GM18951 (cell line): ENCODE results near the gene TTC34.

Source experiments
- POLR2A ChIP-seq: IDR thresholded peaks from 4 replicates; pipeline ENCODE4 v1.6.1; 2011; ENCODE audit warnings: mild to moderate bottlenecking; ENCODE audit not compliant: insufficient read length, insufficient read depth; ENCODE audit errors: extremely low read depth
- in situ Hi-C: fragments of 300-500 bp; cut with MboI; formaldehyde crosslinking; loops from one replicate; pipeline ENCODE4 v1.12.0; 2022; ENCODE audit warnings: low sequenced_read_pairs, mixed read lengths, inconsistent platforms; ENCODE audit not compliant: unreplicated experiment

The TTC34 gene

DNA sequence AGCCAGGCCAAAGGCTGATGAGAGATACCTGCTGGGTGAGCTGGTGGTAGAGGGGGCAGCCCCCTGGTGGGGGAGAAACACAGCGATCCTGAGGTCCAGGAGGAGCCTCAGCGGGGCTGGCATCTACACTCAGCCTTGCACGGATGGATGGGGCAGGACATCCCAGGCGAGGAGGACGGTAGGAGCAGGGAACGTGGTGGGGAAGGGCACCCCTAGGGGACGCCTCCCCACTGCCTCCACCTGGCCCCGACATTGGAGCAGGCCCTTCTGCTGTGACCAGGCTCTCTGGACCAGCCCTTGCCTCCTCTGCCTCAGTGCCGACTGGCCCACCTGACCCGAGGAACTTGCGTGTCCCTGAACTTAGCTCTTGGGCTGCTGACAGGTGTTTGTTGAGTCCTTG is 162.3 kb downstream of the TTC34 start:
- no peak for TF ChIP-seq POLR2A
- in situ Hi-C loops: no loop called here

DNA sequence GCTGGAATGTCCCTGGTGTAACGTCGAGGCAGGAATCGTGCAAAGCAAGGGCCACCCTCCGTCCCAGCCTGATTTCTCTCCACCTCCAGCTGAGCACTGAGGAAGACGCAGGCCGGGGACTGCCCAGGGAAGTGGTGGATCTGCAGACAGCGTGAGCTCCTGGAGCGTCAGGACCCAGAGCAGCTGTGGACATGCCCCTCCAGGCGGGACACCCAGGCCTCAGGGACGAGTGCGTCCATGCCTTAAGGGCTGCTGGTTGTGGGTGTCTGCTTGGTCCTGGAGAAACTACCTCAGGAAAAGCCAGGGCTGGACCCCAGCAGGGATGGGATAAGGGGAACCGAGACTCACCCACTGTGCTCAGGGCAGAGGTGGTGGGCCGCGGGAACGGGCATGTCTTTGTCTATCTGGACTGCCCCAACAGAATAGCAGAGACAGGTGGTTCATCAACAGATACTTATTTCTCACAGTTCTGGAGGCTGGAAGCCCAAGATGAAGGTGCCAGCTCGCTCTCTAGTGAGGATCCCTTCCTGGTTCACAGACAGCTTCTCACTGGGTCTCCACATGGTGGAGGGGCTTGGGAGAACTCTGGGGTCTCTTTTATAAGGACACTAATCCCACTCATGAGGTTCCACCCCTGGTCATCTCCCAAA is 162.9 kb downstream of the TTC34 start:
- in situ Hi-C loops: no loop called here
- no peak for TF ChIP-seq POLR2A

DNA sequence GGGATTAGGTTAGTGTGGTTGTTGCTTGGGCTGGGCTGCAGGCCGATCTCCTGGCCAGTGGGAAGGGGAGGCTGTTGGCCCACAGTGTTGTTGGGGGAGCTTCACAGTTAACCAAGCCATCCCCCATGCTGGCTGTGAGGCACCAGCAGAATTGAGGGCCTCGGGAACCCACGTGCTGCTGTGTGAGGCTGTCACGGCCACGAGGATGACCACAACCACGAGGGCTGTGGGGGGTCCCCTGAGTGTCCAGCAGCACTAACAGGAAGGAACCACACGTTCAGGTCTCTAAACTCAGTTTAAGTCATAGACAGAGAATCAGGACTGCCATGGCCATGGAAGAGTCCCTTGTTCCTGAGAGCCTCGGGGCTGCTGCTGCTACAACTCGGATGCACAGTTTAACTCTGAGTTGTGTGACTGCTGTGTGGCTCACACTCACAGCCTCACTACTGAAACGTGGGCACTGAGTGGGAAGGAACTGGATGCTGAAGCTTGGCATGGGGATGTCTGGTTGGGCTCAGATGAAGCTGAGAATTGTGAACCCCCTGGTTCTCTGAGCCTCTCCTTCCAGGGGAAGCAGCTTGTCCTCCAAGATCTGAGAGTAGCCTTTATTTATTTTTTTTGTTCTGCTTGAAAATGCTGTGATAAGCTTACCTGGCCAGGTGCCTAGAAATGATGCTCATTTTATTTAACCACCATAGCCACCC is 163.9 kb downstream of the TTC34 start:
- in situ Hi-C loops: no loop called here

DNA sequence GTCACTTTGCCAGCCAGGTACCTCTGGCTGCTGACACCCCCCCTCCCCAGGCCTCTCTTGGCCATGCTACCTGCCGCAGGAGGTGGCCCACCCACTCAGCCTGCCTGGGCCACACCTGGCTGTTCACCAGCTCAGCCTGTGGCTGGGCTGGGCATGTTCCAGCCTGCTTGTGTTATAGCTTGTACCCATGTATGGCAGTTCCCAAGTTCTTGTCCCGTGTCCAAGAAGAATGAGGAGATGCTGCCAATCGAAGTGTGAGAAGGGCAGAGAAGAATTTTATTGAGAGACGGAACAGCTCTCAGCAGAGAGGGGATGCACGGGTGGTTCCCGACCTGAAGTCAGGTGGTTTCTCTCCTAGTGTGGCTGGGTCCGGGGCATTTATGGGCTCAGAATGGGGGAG is 164.8 kb downstream of the TTC34 start:
- TF ChIP-seq POLR2A: no peak
- in situ Hi-C loops: no loop called here

More for the DNA sequence above, 163.9 kb downstream of the TTC34 start:
- TF ChIP-seq POLR2A: no peak

DNA sequence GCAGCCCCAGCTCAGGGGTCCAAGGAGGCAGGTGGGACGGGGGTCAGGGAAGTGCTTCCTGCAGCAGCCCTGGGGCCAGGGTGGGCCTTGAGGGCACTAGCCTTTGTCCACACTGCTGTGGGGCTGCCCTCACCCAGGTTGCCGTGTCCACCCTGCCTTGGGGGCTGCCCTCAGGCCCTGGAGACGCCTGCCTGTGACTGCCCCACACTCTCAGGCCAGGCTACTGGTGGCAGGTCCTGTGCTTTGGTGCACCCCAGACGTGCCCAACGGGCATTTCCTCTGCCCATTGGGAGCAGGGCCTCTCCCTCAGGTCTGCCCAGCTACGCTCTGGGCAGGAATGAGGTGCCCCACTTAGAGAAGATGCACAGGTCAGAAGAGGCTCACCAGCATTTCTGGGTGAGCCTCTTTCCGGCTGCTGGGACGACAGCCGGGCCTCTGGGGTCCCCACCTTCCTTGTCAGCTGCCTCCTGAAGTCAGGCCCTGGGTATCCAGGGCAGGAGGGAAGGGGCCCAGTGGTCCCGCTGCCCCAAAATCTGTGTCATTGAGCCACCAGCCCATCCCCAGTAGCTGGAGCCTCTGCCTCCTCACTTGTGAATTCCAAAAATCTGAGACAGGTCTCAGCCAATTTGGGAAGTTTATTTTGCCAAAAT is 166.0 kb downstream of the TTC34 start:
- in situ Hi-C loops: no loop called here
- no peak for TF ChIP-seq POLR2A

DNA sequence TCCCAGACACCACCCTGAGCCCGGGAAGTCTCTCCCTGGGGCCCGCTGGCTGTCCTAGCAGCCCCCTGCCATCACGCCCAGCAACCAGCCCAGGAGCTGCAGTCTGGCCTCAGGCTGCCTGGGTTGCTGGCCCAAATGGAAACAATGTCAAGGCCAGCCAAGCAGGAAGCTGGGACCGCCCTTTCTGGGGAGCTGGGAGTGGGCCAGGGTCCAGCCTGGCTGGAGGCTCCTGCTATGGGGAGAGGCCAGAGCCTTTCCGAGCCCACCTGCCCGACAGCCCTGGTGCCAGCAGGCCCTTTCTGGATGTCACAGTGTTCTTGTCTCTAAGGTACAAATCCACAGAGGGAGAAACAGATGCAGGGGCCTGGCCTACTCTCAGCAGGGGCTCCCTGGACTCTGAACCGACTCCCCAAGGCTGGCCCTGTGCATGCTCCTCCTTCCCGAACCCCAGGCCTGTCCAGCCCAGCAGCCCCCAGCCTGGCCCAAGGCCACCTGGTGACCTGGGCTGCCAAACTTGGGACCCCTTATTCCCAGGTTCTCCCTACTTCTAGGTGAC is 167.5 kb downstream of the TTC34 start:
- in situ Hi-C loops: no loop called here
- TF ChIP-seq POLR2A: no peak

DNA sequence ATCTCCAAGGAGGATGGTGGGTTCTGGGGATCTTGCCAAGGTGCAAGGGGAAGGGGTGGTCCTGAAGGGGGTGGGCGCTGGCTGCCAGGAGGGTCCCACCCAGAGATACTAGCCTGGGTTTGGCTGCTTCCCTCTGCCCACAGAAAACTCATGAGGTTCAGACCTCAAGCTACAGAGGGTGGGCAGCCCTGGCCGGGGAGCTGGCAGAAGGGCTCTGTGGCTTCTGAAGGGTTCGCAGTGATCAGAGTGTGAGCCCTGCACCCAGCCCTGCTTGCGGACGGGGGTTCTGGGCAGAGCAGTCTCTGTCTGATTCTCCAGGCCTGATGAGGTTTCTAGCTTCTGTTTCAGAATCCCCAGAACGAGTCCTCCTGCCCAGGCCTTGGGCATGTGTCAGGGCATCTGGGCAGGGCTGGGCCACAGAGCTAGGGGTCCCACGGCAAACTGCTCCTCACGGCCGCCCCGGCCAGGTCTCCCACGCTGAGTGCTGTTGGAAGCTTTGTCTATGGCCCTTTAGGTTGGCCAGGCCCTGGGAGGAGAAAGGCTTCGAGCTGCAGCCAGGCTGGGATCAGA is 168.0 kb downstream of the TTC34 start:
- TF ChIP-seq POLR2A: no peak
- in situ Hi-C loops: no loop called here

DNA sequence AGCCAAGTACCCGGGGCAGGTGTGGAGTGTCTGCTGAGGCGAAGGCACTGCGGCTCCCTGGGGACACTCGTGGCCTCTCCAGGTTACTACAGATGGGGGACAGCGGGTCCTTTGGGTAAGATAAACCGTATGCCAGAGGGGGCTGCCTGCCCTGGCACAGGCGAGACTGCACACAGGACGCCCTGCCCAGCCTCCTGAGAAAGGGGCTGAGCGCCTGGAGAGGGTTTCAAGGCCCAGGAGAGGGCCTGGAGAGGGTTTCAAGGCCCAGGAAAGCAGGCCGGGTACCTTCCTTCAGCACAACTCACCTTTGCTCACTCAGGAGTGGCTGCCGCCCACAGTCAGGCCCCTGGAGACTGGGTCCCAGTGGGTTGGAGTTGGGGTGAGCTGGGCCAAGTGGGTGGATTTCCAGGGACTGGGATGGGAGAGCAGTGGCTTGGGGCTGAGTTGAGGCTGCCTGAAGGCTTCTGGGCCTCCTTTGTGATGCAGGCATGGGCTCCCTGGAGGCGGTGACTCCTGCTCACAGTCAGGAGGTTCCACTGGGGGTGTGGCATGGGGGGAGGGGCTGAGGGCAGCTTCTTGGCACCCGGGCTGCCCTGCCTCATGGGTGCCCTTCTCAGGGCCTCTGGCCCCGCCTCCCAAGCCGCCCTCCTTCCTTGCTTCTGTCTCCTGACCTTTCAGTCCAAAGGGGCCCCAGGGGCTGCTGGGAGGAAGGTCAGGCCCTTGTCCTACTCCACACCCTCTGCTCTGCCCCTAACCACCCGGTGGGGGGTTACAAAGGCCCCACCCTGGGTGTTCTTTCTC is 168.7 kb downstream of the TTC34 start, which contains the start of gene MMEL1:
MMEL1 (minus strand) TSS at position 456 of the 801 bp plus-strand sequence. CDS start 3,532 bp downstream, outside the sequence.
- in situ Hi-C loops: no loop called here

DNA sequence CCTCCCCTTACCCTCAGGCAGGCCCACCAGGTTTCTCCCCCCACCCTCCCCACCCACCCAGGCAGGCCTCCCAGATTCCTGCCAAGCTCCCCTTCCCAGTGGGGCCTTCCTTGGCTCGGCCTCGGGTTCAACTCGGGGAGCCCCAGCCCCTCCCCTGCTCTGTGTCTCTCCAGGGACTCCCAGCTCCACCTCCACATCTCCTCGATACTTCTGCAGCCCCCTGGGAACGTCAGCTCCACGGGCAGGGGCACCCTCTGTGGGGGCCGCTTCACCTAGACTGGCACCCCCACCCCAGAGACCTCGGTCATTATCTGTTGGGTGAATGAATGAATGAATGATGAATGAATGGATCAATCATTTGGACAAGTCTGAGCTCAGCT is 169.5 kb downstream of the TTC34 start:
- in situ Hi-C loops: no loop called here
- TF ChIP-seq POLR2A: no peak

More for the DNA sequence above, 168.7 kb downstream of the TTC34 start, which contains the start of gene MMEL1:
- no peak for TF ChIP-seq POLR2A

DNA sequence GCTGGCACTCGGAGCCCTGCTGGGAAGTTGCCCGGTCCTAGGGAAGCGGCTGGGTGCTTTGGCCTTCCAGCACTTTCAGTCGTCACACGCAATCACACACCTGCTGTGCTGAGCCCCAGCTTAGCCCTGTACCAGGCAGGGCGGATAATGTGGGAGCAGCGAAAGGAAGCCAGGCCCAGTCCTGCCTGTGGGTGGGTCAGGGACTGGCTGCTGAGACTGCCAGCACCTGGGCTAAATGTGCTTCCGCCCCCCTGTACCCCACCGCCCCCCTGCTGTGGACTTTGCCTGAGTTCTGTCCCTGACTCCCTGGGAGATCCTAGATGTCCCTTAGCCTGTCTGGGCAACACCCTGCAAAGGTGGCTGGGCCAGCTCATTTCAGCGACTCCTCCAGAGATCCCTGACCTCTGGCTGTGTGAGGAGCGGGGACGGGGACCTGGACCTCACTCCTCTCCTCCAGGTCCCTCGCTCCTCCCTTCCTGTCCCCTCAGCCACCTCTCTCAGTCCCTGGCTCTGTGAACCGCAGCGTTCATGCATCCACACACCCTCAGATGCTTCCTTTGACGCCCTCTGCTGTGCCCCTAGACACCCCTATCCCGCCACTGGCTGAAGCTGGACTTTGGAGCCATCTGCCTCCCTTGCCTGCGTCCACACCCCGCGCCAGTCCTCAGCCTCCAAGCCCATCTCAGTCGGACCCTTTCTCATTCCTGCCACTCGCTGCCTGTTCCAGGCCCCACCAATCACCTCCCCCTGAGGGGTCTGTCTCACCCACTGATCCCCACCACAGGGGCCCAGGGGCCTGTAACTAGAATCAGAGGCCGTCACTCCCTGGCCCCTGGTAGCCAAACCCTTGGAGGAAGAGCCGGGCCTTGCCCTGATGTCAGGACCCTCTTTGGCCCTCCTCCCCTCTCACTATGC is 170.1 kb downstream of the TTC34 start:
- in situ Hi-C loops: no loop called here
- TF ChIP-seq POLR2A: no peak

DNA sequence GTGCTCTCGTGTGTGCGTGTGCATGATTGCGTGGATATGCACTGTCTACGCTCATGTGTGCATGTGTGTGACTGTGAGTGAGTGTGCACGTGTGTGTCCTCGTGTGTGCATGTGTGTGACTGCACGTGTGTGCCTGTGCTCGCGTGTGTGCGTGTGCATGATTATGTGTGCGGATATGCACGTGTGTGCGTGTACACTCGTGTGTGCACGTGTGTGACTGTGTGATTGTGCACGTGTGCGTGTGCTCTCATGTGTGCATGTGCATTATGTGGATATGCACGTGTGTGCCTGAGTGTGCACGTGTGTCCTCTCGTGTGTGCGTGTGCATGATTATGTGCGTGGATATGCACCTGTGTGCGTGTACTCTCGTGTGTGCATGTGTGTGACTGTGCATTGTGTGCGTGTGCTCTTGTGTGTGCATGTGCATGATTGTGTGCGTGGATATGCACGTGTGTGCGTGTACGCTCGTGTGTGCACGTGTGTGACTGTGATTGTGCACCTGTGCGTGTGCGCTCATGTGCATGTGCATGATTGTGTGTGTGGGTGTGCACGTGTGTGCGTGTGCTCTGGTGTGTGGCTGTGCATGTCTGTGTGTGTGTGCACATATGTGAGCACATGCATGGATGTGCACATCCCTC is 170.9 kb downstream of the TTC34 start:
- TF ChIP-seq POLR2A: no peak
- in situ Hi-C loops: no loop called here
